Spleen (tissue), 7 donors: ENCODE data around the gene HDAC9.

Source experiments
- POLR2A ChIP-seq, 3 donors: fragments of 450-650 bp; IDR thresholded peaks; one replicate each; pipeline ENCODE4 v1.5.1; 2017; ENCODE audit warnings: antibody characterized with exemption in 3 of 3, mild to moderate bottlenecking in 1 of 3
- POLR2AphosphoS5 ChIP-seq, 3 donors: sonication (generic); formaldehyde crosslinking; IDR thresholded peaks; one replicate each; pipeline ENCODE4 v1.5.1; 2017; ENCODE audit warnings: antibody characterized with exemption in 3 of 3
- TF ChIP-seq, protein P1 (sequence below), 11 experiments: fragments of 200-600 bp in 7 of 11; fragments of 450-650 bp in 4 of 11; sonication (generic) in 4 of 11; IDR thresholded peaks in 8 of 11; conservative IDR thresholded peaks in 3 of 11; 1 replicate in 7 of 11; 2 replicates in 4 of 11; pipeline versions ENCODE4 v1.4.0 to v1.8.0; 2016 to 2021; ENCODE audit warnings: antibody characterized with exemption in 11 of 11, inconsistent platforms in 4 of 11, mild to moderate bottlenecking in 1 of 11
- donor health status: DM: no; HTN: no; CAD: no; lungs with moderate emphysema.
- donor health status: DM: no; HTN: no; CAD: no.
- donor health status: DM: no; HTN: no; CAD: no.

DNA sequence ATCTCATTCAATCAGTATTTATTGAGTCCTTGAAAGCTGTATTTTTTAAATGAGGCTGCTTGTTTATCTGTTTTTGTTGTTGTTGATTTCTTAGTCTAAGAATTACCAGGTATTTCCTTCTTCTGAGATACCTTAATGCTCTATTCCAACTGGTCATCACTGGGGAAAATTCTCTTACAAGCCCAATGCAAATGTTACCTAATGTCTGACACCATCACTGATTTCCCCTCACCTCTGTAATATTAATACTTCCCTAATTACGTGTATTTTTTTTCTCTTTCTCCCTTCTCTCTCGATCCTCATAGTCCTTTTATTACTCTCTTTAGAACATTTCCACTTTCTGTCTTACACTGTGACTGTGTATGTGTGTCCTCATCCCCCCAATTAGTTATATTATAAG is 13.9 kb downstream of the HDAC9 start:
- TF ChIP-seq, protein P1, sequence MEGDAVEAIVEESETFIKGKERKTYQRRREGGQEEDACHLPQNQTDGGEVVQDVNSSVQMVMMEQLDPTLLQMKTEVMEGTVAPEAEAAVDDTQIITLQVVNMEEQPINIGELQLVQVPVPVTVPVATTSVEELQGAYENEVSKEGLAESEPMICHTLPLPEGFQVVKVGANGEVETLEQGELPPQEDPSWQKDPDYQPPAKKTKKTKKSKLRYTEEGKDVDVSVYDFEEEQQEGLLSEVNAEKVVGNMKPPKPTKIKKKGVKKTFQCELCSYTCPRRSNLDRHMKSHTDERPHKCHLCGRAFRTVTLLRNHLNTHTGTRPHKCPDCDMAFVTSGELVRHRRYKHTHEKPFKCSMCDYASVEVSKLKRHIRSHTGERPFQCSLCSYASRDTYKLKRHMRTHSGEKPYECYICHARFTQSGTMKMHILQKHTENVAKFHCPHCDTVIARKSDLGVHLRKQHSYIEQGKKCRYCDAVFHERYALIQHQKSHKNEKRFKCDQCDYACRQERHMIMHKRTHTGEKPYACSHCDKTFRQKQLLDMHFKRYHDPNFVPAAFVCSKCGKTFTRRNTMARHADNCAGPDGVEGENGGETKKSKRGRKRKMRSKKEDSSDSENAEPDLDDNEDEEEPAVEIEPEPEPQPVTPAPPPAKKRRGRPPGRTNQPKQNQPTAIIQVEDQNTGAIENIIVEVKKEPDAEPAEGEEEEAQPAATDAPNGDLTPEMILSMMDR (IDR thresholded peaks at IDR 0.05 in 8 of 11, conservative IDR thresholded peaks at IDR 0.05 in 3 of 11), result no peak
- no peak for TF ChIP-seq POLR2AphosphoS5 (IDR thresholded peaks at IDR 0.05)
- TF ChIP-seq POLR2A (IDR thresholded peaks at IDR 0.05), result no peak
